Smooth muscle cell (in vitro differentiated cells): Measurements from ENCODE around the gene SH3TC2. TPM values are rescaled to one million over a fixed set of nuclear protein-coding genes. Genes with fewer than 3 reads are reported as not detected.

Experiments
- DNase-seq: peaks from one replicate; lab custom pipeline; 2025; ENCODE audit not compliant: unreplicated experiment; lab: John Stamatoyannopoulos, UW
- H2AFZ ChIP-seq: fragments of 200-600 bp; sonication (generic); 2 replicates; pipeline ENCODE4 v1.6.0; 2016; ENCODE audit warnings: antibody characterized with exemption, low read depth, mild to moderate bottlenecking
- H3F3A ChIP-seq: fragments of 200-600 bp; sonication (generic); 2 replicates; pipeline ENCODE4 v1.6.0; 2017; ENCODE audit warnings: antibody characterized with exemption, low read depth
- H3K27ac ChIP-seq: fragments of 200-600 bp; sonication (generic); 2 replicates; pipeline ENCODE4 v1.5.1; 2016; ENCODE audit warnings: low read depth, mild to moderate bottlenecking
- H3K27me3 ChIP-seq: fragments of 200-600 bp; sonication (generic); 2 replicates; pipeline ENCODE4 v1.6.1; 2016; ENCODE audit warnings: low read depth, mild to moderate bottlenecking
- H3K36me3 ChIP-seq: fragments of 200-600 bp; sonication (generic); 2 replicates; pipeline ENCODE4 v1.5.1; 2016; ENCODE audit warnings: low read depth
- H3K4me1 ChIP-seq: fragments of 200-600 bp; sonication (generic); 2 replicates; pipeline ENCODE4 v1.5.1; 2016; ENCODE audit warnings: low read depth
- H3K4me2 ChIP-seq: fragments of 200-600 bp; sonication (generic); 2 replicates; pipeline ENCODE4 v1.6.0; 2016; ENCODE audit warnings: mild to moderate bottlenecking
- H3K4me3 ChIP-seq: fragments of 200-600 bp; sonication (generic); 2 replicates; pipeline ENCODE4 v1.5.1; 2016; ENCODE audit warnings: mild to moderate bottlenecking
- H3K79me2 ChIP-seq: fragments of 200-600 bp; sonication (generic); 2 replicates; pipeline ENCODE4 v1.6.0; 2016; ENCODE audit warnings: low read depth, mild to moderate bottlenecking
- H3K9ac ChIP-seq: fragments of 200-600 bp; sonication (generic); 2 replicates; pipeline ENCODE4 v1.6.0; 2016; ENCODE audit warnings: low read depth
- H3K9me3 ChIP-seq: fragments of 200-600 bp; sonication (generic); replicated peaks from 2 replicates; pipeline ENCODE4 v1.5.1; 2016; ENCODE audit warnings: low read depth
- H4K20me1 ChIP-seq: fragments of 200-600 bp; sonication (generic); 2 replicates; pipeline ENCODE4 v1.6.0; 2016; ENCODE audit warnings: low read depth
- CTCF ChIP-seq: fragments of 200-600 bp; sonication (generic); IDR thresholded peaks from 2 replicates; pipeline ENCODE4 v1.5.1; 2017; ENCODE audit warnings: borderline replicate concordance, mild to moderate bottlenecking, antibody characterized with exemption; ENCODE audit not compliant: insufficient read depth, poor library complexity, severe bottlenecking
- WGBS: methylation state at CpG from one replicate; pipeline ENCODE4 v1.1.7; 2016; ENCODE audit warnings: low lambda C conversion rate; 5-methylcytosine and 5-hydroxymethylcytosine counted together
- polyA plus RNA-seq: library from polyadenylated mRNA; unstranded; fragments of >200 nt; fragmentation: Nextera tagmentation; extraction: Ambion mirVana; gene quantifications from 2 replicates; pipeline ENCODE4 v1.2.1, GENCODE V29; 2016
- total RNA-seq: library from RNA; depleted of rRNA; stranded (reverse); fragments of >200 nt; gene quantifications from 2 replicates; pipeline ENCODE4 v1.2.3, GENCODE V29; 2014

Gene SH3TC2
- total and polyA plus RNA-seq, 2 experiments from 2014 or later: 0.31 to 0.46 TPM

- Histone ChIP-seq H4K20me1 (no peaks in the 10 kb centered on the region), H3K27ac (no peak overlapping the region), H3K36me3 (no peaks in the 10 kb centered on the region), H3K4me2 (peak overlapping the region; percentile 36), H3K4me1 (peaks cover 10% of the 10 kb centered on the region), H3K79me2 (no peaks in the 10 kb centered on the region), H3K9me3 (no peaks in the 10 kb centered on the region), H3K4me3 (no peak overlapping the region), H3K27me3 (peaks cover 6% of the 10 kb centered on the region), H2AFZ (no peak overlapping the region), H3F3A (peaks cover 12% of the 10 kb centered on the region), H3K9ac (no peak overlapping the region)
- DNase-seq: no peak
- WGBS: 31% methylated on average over 2 of the region's 2 CpGs
- TF ChIP-seq CTCF: no peak
Measured at GRCh38 chr5:149005077-149005892, 57.6 kb downstream of the SH3TC2 start.

- Histone ChIP-seq H3K4me3 (no peak overlapping the region), H3F3A (peaks cover 12% of the 10 kb centered on the region), H3K27ac (no peak overlapping the region), H3K79me2 (no peaks in the 10 kb centered on the region), H3K27me3 (peaks cover 14% of the 10 kb centered on the region), H3K9ac (no peak overlapping the region), H3K9me3 (no peaks in the 10 kb centered on the region), H2AFZ (no peak overlapping the region), H3K36me3 (no peaks in the 10 kb centered on the region), H3K4me2 (no peak overlapping the region), H4K20me1 (no peaks in the 10 kb centered on the region), H3K4me1 (peaks cover 10% of the 10 kb centered on the region)
- no peak for TF ChIP-seq CTCF
- DNase-seq: no peak
- 99% methylated on average over 6 of the region's 6 CpGs for WGBS
Measured at GRCh38 chr5:149004559-149004958, 58.3 kb downstream of the SH3TC2 start.

DNA sequence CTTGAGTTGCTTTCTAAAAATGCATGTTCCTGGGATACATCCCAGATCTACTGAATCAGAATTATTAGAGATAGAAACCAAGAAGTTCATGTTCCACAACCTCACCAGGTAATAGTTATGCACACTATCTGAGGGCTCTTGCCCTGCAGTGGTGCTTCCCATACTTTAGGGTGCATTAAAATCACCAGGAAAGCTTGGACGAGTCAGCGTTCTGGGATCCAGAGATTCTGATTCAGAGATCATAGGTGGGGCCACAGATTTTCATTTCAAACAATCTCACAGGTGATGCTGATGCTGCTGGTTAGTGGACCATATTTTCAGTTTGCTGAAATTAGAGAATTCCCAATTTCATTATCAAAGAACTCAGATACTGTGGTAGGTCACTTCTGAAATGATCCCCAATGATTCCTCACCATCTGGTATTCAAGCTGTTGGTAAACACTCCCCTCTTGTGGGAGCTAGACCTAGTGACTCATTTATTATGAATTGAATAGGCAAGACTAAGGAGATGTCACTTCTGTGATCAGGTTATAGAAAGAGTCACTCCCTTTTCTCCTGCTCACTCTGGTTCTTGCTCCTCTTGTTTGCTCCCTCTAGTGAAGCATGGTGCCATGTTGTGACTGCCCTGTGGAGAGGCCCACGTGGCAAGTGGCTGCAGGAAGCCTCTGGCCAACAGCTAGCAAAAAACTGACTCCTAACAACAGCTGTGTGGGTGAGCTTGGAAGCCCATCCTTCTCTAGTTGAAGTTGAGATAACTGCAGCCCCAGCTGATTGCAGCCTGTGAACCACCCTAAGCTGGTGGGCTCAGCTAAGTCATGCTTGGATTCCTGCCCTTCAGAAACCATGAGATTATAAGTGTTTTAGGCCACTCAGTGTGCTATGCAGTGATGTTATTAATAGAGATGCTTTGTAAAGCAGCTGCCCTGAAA lies 59.8 kb downstream of the SH3TC2 start:
- Histone ChIP-seq H3K27ac (no peak overlapping the region), H4K20me1 (no peaks in the 10 kb centered on the region), H3F3A (peaks cover 12% of the 10 kb centered on the region), H3K36me3 (no peaks in the 10 kb centered on the region), H3K4me1 (peaks cover 10% of the 10 kb centered on the region), H3K4me3 (no peak overlapping the region), H3K4me2 (peak overlapping the region; percentile 49), H3K27me3 (peaks cover 16% of the 10 kb centered on the region), H2AFZ (no peak overlapping the region), H3K9me3 (no peaks in the 10 kb centered on the region), H3K9ac (no peak overlapping the region), H3K79me2 (no peaks in the 10 kb centered on the region)
- TF ChIP-seq CTCF: peak; percentile 20
- 77% methylated on average over 3 of the region's 3 CpGs for WGBS
- DNase-seq: no peak
